Kidney epithelial cell (primary cell): ENCODE data around the gene TEX264. TPM values are rescaled to one million over a fixed set of nuclear protein-coding genes. Genes with fewer than 3 reads are reported as not detected.
A peak's percentile ranks its signal among the peaks of the same experiment; 100 is the strongest.

Source experiments
- DNase-seq: peaks from one replicate; pipeline ENCODE4 v3.0.0-alpha.2; 2010; ENCODE audit warnings: low read depth
- H3K27me3 ChIP-seq: 2 replicates; pipeline ENCODE4 v1.6.0; 2011; ENCODE audit warnings: low read length; ENCODE audit not compliant: control insufficient read depth, insufficient read depth
- H3K36me3 ChIP-seq: 2 replicates; pipeline ENCODE4 v1.5.1; 2011; ENCODE audit warnings: low read length; ENCODE audit not compliant: control insufficient read depth, insufficient read depth
- H3K4me3 ChIP-seq: 2 replicates; pipeline ENCODE4 v1.5.1; 2011; ENCODE audit warnings: low read depth, mild to moderate bottlenecking, control low read depth, low read length
- CTCF ChIP-seq: IDR thresholded peaks from 2 replicates; pipeline ENCODE4 v1.5.1; 2011; ENCODE audit warnings: mild to moderate bottlenecking, moderate library complexity, low read length, control low read depth, inconsistent platforms; ENCODE audit not compliant: insufficient read depth, poor library complexity, severe bottlenecking
- total RNA-seq: library from RNA; depleted of rRNA; stranded (reverse); fragments of >200 nt; gene quantifications from 2 replicates; pipeline ENCODE4 v1.2.3, GENCODE V29; 2015

Gene TEX264
- total RNA-seq, 1 donor from 2014 or later, result 75.7 TPM

DNA sequence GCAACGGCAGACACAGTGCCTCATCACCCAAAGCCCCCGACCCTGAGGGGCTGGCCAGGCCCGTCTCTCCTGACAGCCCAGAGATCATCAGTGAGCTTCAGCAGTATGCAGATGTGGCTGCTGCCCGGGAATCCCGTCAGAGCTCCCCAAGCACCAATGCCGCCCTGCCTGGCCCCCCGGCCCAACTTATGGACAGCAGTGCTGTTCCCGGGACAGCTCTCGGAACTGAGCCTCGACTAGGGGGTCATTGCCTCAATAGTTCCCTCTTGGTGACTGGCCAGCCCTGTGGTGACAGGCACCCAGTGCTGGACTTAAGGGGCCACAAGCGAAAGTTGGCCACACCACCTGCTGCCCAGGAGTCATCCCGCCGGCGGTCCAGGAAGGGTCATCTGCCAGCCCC, 8.6 kb upstream of the TEX264 start:
- TF ChIP-seq CTCF, result no peak
- Histone ChIP-seq H3K4me3 (no peak overlapping the region), H3K36me3 (no peaks in the 10 kb centered on the region), H3K27me3 (no peaks in the 10 kb centered on the region)
- DNase-seq, result no peak

GRCh38 chr3:51668756-51669155, 2.3 kb upstream of the TEX264 start:
- Histone ChIP-seq H3K4me3 (no peak overlapping the region), H3K27me3 (no peaks in the 10 kb centered on the region), H3K36me3 (no peaks in the 10 kb centered on the region)
- no peak for DNase-seq
- no peak for TF ChIP-seq CTCF

DNA sequence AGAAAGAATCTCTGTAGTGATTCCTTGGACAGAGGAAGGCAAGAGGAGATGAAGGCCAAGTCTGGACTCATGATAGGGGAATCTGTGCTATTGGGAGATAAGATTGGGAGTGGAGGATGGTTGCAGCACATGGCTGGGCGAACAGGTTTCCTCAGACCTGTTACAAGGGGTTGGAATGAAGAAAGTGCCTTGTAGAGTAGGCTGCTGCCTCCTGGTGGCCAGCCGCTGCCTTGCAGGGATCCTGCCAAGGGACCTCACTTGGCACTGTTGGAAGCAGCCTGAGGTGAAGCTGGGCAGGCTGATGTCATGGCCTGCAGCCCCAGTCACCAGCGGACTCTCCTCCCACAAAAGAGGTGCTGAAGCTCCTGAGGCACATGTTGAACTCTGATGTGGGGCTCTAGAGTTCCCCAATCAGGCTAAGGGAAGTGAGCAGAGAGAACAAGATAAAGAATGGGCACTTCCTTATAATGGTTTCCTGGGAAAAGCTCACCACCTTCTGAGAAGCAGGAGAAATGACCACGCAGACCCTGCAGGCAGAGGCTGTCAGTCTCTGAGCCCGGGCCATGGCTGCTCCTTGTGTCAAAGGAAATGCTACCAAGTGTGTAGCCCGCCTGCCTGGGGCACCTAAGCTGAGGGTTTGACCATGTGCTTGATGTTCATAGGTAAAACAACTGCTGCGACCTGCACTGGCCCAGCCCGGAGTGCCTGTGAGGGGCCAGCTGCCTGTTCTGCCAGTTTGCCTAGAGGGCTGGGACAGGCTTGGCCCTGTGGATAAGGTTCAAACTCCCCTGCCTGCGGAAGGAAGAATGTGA, 1.6 kb upstream of the TEX264 start:
- DNase-seq, result peak; percentile 49
- Histone ChIP-seq H3K4me3 (no peak overlapping the region), H3K36me3 (no peaks in the 10 kb centered on the region), H3K27me3 (no peaks in the 10 kb centered on the region)
- peak; percentile 97 for TF ChIP-seq CTCF

- DNase-seq, result no peak
- peak overlapping the region; percentile 72 for H3K4me3 ChIP-seq
- TF ChIP-seq CTCF, result no peak
- H3K36me3 ChIP-seq, result no peaks in the 10 kb centered on the region
- no peaks in the 10 kb centered on the region for H3K27me3 ChIP-seq
Observed at GRCh38 chr3:51670053-51670822, 814 bp upstream of the TEX264 start.

GRCh38 chr3:51671734-51672475, 853 bp downstream of the TEX264 start:
- no peaks in the 10 kb centered on the region for H3K36me3 ChIP-seq
- peak overlapping the region; percentile 72 for H3K4me3 ChIP-seq
- DNase-seq, result no peak
- no peak for TF ChIP-seq CTCF
- H3K27me3 ChIP-seq, result no peaks in the 10 kb centered on the region
